K562 (cell line): ENCODE measurements around the gene ARHGEF12. TPM values are rescaled to one million over a fixed set of nuclear protein-coding genes. Genes with fewer than 3 reads are reported as not detected.

Experiments used
- ATAC-seq: fragments of 200-7000 bp; cut with Tn5 transposase; 3 replicates; pipeline ENCODE4 v1.9.1; 2020; ENCODE audit warnings: moderate library complexity
- BruUV-seq: library from RNA; stranded (reverse); fragments of 400-500 nt; replicated peaks from 2 replicates; lab custom pipeline; 2021; lab: Mats Ljungman, UMichigan
- CTCF ChIA-PET: fragments of 300-600 bp; formaldehyde crosslinking; extraction: SDS; loops from one replicate; lab custom pipeline; 2021; ENCODE audit warnings: low intra/inter-chr PET ratio; lab: Yijun Ruan, JAX
- POLR2A ChIA-PET: fragments of 300-600, 350-650 bp; sonication (Branson Sonifier 250); formaldehyde crosslinking; extraction: SDS; loops from one replicate; lab custom pipeline; 2021; ENCODE audit warnings: antibody characterized with exemption, inconsistent platforms; lab: Yijun Ruan, JAX
- DNase-seq, 4 experiments: peaks; one replicate each; pipeline versions ENCODE4 v3.0.0 to v3.0.0-alpha.2; 2011 to 2018; ENCODE audit warnings: low spot score in 3 of 4, mixed read lengths in 3 of 4; ENCODE audit errors: extremely low read depth in 1 of 4
- FAIRE-seq: peaks from 2 replicates; lab custom pipeline; 2011; peaks lifted over from hg19 to GRCh38; lab: Jason Lieb, UNC
- H2AFZ ChIP-seq: 2 replicates; pipeline ENCODE4 v1.6.0; 2011; ENCODE audit warnings: low read depth, low read length, control low read depth, inconsistent platforms
- H3K27ac ChIP-seq: fragments of 200-600 bp; 3 replicates; pipeline ENCODE4 v1.8.0; 2011; ENCODE audit warnings: low read depth, mild to moderate bottlenecking, control low read depth, inconsistent platforms, low read length, moderate library complexity, mixed read lengths; ENCODE audit errors: extremely low read depth
- H3K27me3 ChIP-seq, 2 experiments: fragments of 300-600 bp in 1 of 2; 2 replicates in 1 of 2; 3 replicates in 1 of 2; pipeline versions ENCODE4 v1.6.0 to v1.8.0; 2011; ENCODE audit warnings: inconsistent platforms in 2 of 2, low read length in 2 of 2, mild to moderate bottlenecking in 1 of 2, mixed read lengths in 1 of 2, moderate library complexity in 1 of 2; ENCODE audit not compliant: control insufficient read depth in 2 of 2, insufficient read depth in 2 of 2
- H3K36me3 ChIP-seq: fragments of 300-600 bp; 3 replicates; pipeline ENCODE4 v1.8.0; 2011; ENCODE audit warnings: mild to moderate bottlenecking, low read length, inconsistent platforms; ENCODE audit not compliant: control insufficient read depth, insufficient read depth
- H3K4me1 ChIP-seq, 2 experiments: fragments of 200-600 bp in 1 of 2; replicated peaks in 1 of 2; 2 replicates in 1 of 2; 3 replicates in 1 of 2; pipeline versions ENCODE4 v1.5.1 to v1.8.0; 2011; ENCODE audit warnings: inconsistent platforms in 2 of 2, low read length in 2 of 2, mild to moderate bottlenecking in 1 of 2, mixed read lengths in 1 of 2, moderate library complexity in 1 of 2; ENCODE audit not compliant: control insufficient read depth in 2 of 2, insufficient read depth in 2 of 2
- H3K4me2 ChIP-seq: 2 replicates; pipeline ENCODE4 v1.6.1; 2011; ENCODE audit warnings: low read length, control low read depth, inconsistent platforms, mixed read lengths; ENCODE audit not compliant: insufficient read depth
- H3K4me3 ChIP-seq: fragments of 200-600 bp; sonication (generic), shearing (Covaris generic); 2 replicates; pipeline ENCODE4 v1.5.1; 2016; ENCODE audit warnings: control low read depth, inconsistent platforms
- H3K79me2 ChIP-seq: fragments of 200-600 bp; 3 replicates; pipeline ENCODE4 v1.8.0; 2011; ENCODE audit warnings: low read length, inconsistent platforms; ENCODE audit not compliant: control insufficient read depth, insufficient read depth
- H3K9ac ChIP-seq, 2 experiments: 2 replicates each; pipeline versions ENCODE4 v1.6.0 to v1.6.1; 2011; ENCODE audit warnings: low read depth in 2 of 2, low read length in 2 of 2, control low read depth in 1 of 2, inconsistent platforms in 1 of 2, mild to moderate bottlenecking in 1 of 2, mixed read lengths in 1 of 2; ENCODE audit not compliant: insufficient read depth in 1 of 2
- H3K9me1 ChIP-seq: one replicate; pipeline ENCODE4 v1.6.0; 2011; ENCODE audit warnings: inconsistent platforms, mild to moderate bottlenecking, low read length, moderate library complexity; ENCODE audit not compliant: control insufficient read depth, insufficient read depth
- H3K9me3 ChIP-seq: replicated peaks from 2 replicates; pipeline ENCODE4 v1.5.1; 2011; ENCODE audit warnings: low read depth, low read length, inconsistent platforms; ENCODE audit not compliant: control insufficient read depth, insufficient read depth
- H4K20me1 ChIP-seq: replicated peaks from 2 replicates; pipeline ENCODE4 v1.6.1; 2011; ENCODE audit warnings: low read length, inconsistent platforms, mixed read lengths; ENCODE audit not compliant: control insufficient read depth, insufficient read depth
- C11orf30 ChIP-seq: fragments of 450-650 bp; IDR thresholded peaks from 2 replicates; pipeline ENCODE4 v1.6.1; 2016; ENCODE audit warnings: low read depth, mild to moderate bottlenecking
- CREBBP ChIP-seq: IDR thresholded peaks from one replicate; pipeline ENCODE4 v1.6.1; 2012; ENCODE audit warnings: low read depth, mild to moderate bottlenecking, control low read depth, inconsistent platforms, low read length
- DNMT1 ChIP-seq: fragments of 450-650 bp; IDR thresholded peaks from 2 replicates; pipeline ENCODE4 v1.6.1; 2016; ENCODE audit warnings: antibody characterized with exemption, mild to moderate bottlenecking
- GTF2A2 ChIP-seq: IDR thresholded peaks from 2 replicates; pipeline ENCODE4 v1.6.1; 2016; ENCODE audit warnings: mild to moderate bottlenecking, missing genetic modification characterization, missing compliant biosample characterization
- HINFP ChIP-seq: fragments of 450-650 bp; conservative IDR thresholded peaks from 2 replicates; pipeline ENCODE4 v1.6.1; 2016; ENCODE audit warnings: missing genetic modification characterization, low read depth, mild to moderate bottlenecking, control low read depth, missing compliant biosample characterization
- IRF9 ChIP-seq: fragments of 450-650 bp; IDR thresholded peaks from 2 replicates; pipeline ENCODE4 v1.6.1; 2016; ENCODE audit warnings: missing biosample characterization, missing genetic modification characterization
- NFE2L1 ChIP-seq: fragments of 450-650 bp; IDR thresholded peaks from 2 replicates; pipeline ENCODE4 v1.6.1; 2016; ENCODE audit warnings: missing genetic modification characterization, low read depth, mild to moderate bottlenecking, missing compliant biosample characterization, moderate library complexity, borderline replicate concordance
- RBM15 ChIP-seq: fragments of 200-400 bp; formaldehyde crosslinking; IDR thresholded peaks from 2 replicates; pipeline ENCODE4 v1.6.1; 2018; ENCODE audit warnings: mild to moderate bottlenecking, low read length, moderate library complexity; ENCODE audit not compliant: insufficient read depth
- SPI1 ChIP-seq: IDR thresholded peaks from 2 replicates; pipeline ENCODE4 v1.6.1; 2011; ENCODE audit warnings: low read depth, low read length, control low read depth, borderline replicate concordance
- ZFPM2 ChIP-seq: fragments of 250-450 bp; sonication (Bioruptor Pico); IDR thresholded peaks from 2 replicates; pipeline ENCODE4 v1.5.1; 2022; ENCODE audit warnings: mild to moderate bottlenecking
- ZNF140 ChIP-seq: fragments of 250-450 bp; sonication (Bioruptor Pico); IDR thresholded peaks from 2 replicates; pipeline ENCODE4 v1.8.0; 2021; ENCODE audit warnings: moderate library complexity, mild to moderate bottlenecking, inconsistent platforms
- ZNF24 ChIP-seq: fragments of 450-650 bp; IDR thresholded peaks from 2 replicates; pipeline ENCODE4 v1.6.1; 2016
- WGBS: fragments of 100-300 bp; shearing (Covaris generic); methylation state at CpG from one replicate; pipeline ENCODE4 v1.1.6; 2016; ENCODE audit warnings: low coverage, mixed read lengths; ENCODE audit not compliant: insufficient coverage; ENCODE audit errors: missing lambda C conversion rate; 5-methylcytosine and 5-hydroxymethylcytosine counted together
- in situ Hi-C: fragments of 300-500 bp; cut with MboI; formaldehyde crosslinking; loops from 4 replicates; pipeline ENCODE4 v1.15.0; 2018; ENCODE audit warnings: inconsistent platforms, mixed read lengths
- intact Hi-C: fragments of 100-400 bp; cut with micrococcal nuclease; formaldehyde crosslinking; loops from 2 replicates; pipeline ENCODE4 v1.14.2; 2022
- polyA plus RNA-seq, 8 experiments: library from polyadenylated mRNA; depleted of rRNA in 4 of 8; stranded (reverse) in 5 of 8; unstranded in 3 of 8; fragments of >200 nt; fragmentation: Nextera tagmentation in 2 of 8; fragmentation: Illumina TruSeq in 1 of 8; extraction: Ambion mirVana in 2 of 8; extraction: Trizol in 1 of 8; gene quantifications; 2 replicates each; pipeline versions ENCODE4 v1.2.1 to v1.2.3, GENCODE V29; 2011 to 2014; ENCODE audit warnings: inconsistent platforms in 1 of 8, missing spikeins in 1 of 8
- total RNA-seq, 7 experiments: library from RNA; depleted of rRNA in 6 of 7; stranded (reverse); fragments of >200 nt in 6 of 7; fragmentation: Illumina TruSeq in 2 of 7; extraction: Trizol in 2 of 7; gene quantifications; 2 replicates each; pipeline versions ENCODE4 v1.2.1 to v1.2.3, GENCODE V29; 2011 to 2021; ENCODE audit warnings: low replicate concordance in 1 of 7
- TF ChIP-seq, protein P1 (sequence below): sonication (generic); formaldehyde crosslinking; IDR thresholded peaks from 2 replicates; pipeline ENCODE4 v1.8.0; 2022; ENCODE audit warnings: missing genetic modification reagents, mild to moderate bottlenecking, borderline replicate concordance
- TF ChIP-seq, protein P2 (sequence below): fragments of 250-450 bp; sonication (Bioruptor Pico); IDR thresholded peaks from 2 replicates; pipeline ENCODE4 v1.8.0; 2021; ENCODE audit warnings: moderate library complexity, mild to moderate bottlenecking, inconsistent platforms

The ARHGEF12 gene
- total and polyA plus RNA-seq, 9 of the 15 experiments (the other 6 are each of a cell fraction or from before 2014, with no cell fraction given), result 3.5 to 51.7 (median 29.5) TPM

DNA sequence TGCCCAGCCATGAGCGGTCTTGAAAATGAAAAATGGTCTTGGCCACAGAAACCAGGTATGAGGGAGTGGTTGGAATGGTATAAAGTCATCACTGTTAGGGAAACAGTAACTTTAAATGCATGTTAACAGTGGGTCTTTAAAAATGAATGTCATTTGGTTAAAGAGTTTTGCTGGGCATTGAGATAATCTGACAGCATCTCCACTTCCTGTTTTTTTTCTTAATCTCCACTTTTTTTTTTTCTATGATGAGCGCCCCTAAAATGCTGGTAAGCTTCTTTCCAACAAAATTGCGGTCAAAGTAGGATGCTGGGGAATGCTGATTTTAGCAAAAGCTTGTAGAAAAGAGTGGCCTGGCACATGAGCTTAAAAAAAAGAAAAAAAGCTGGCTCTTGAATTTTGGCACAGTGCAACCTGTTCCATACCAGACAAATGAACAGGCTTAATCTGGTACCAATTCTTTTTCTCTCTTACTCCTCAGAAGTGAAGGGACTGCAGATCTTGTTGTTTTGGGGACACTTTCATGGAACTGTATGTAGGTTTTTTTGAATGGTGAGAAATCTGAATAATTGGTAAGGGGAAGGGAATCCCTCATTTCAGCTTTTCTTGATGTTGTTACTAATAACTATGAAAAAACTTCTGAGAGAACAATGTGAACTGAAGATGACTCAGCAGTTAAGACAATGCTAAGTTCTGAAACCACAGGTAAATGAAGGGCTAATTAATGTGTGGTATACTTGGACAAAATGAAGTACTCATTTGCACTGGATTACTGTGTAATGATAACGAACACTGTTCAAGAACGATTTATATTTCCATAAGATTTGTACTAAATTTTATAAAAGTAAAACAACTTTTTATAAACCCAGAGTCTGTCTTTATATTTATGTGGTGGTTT lies 3.1 kb upstream of the ARHGEF12 start (continued):
- TF ChIP-seq NFE2L1 (tag) (peak; percentile 87), SPI1 (peak; percentile 92), CREBBP (no peak)

DNA sequence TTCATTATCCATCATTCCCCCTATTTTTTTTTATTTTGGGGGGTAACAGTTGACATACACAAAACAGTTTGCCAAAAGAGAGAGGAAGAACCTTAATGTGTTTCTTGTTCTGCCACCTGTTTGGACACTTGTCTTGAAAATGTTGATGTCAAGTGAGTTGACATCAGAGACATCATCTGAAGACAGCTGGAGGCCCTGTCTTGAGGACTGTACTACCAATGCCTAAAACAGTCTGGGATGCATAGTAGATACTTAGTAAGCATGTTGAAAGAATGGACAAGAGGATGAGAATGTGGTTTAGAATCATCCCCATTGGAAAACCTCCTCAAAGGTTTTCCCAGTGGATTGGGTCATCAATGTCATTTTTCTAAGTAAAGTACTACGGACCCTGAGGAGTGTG lies 2.4 kb upstream of the ARHGEF12 start:
- H4K20me1 ChIP-seq, result peaks cover 8% of the 10 kb centered on the region; the same call in 1 of the 2 replicates
- H3K9me3 ChIP-seq, result no peaks in the 10 kb centered on the region
- H3K9me1 ChIP-seq, result no peaks in the 10 kb centered on the region
- POLR2A ChIA-PET, result no interaction called here
- intact Hi-C loops, result loop anchor here (2.0 to 10.0 kb wide), 2 partner anchors 161 to 351 kb away; no protein-coding TSS in a partner anchor
- TF ChIP-seq ZNF140 (CRISPR knock-in tag) (no peak), ZNF24 (no peak), GTF2A2 (no peak), HINFP (tag) (no peak), ZFPM2 (CRISPR knock-in tag) (no peak), DNMT1 (no peak), C11orf30 (no peak), RBM15 (no peak), IRF9 (tag) (no peak)
- TF ChIP-seq, protein P1, sequence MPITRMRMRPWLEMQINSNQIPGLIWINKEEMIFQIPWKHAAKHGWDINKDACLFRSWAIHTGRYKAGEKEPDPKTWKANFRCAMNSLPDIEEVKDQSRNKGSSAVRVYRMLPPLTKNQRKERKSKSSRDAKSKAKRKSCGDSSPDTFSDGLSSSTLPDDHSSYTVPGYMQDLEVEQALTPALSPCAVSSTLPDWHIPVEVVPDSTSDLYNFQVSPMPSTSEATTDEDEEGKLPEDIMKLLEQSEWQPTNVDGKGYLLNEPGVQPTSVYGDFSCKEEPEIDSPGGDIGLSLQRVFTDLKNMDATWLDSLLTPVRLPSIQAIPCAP (CRISPR knock-in tag), result no peak
- TF ChIP-seq, protein P2, sequence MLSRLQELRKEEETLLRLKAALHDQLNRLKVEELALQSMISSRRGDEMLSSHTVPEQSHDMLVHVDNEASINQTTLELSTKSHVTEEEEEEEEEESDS (CRISPR knock-in tag), result no peak
- TF ChIP-seq, all 486 proteins: peak for 0
- no TSS peak for BruUV-seq
- Histone ChIP-seq H3K9ac (no peak overlapping the region), H3K27ac (no peak overlapping the region), H3K4me2 (no peak overlapping the region), H3K27me3 (no peaks in the 10 kb centered on the region), H3K4me1 (peaks cover 6 to 13% of the 10 kb centered on the region in 2 experiments; a peak in 4 of 5 replicates), H3K36me3 (no peaks in the 10 kb centered on the region), H3K4me3 (no peak overlapping the region), H3K79me2 (peaks cover 25% of the 10 kb centered on the region), H2AFZ (no peak overlapping the region)
- in situ Hi-C loops, result no loop called here
- FAIRE-seq, result no peak
- no peak for ATAC-seq
- CTCF ChIA-PET, result no interaction called here
- WGBS, result 56% methylated on average over 1 of the region's 1 CpG
- DNase-seq, result no peak
